ENCODE data around the gene SPON1.
"Not testable (repeated sequence)": the region's sequence is repeated elsewhere in the genome, so short reads cannot be mapped to it uniquely, and the experiment has no call there.

The SPON1 gene

DNA sequence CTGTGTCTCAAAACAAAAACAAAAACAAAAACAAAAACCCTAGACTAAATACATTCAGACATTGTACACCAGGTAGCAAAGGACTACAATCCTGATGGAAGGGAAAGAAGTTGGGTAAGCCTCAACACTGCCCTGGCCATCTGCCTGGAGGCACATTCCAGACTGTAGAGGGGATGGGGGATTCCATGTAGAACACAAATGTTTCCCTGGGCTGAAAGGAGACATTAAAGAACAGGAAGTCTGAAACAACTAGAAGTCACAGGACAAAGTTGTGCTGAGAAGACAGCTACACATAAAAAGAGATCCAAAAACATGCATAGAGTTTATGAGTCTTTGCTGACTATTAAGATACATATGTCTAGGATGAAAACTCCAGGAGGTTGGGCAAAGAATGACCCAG is 312.6 kb downstream of the SPON1 start:
- TF ChIP-seq FOXK2 (IDR thresholded peaks at IDR 0.05) (no peak), FOXM1 (IDR thresholded peaks at IDR 0.05; ENCODE audit: borderline replicate concordance) (no peak), HDGF (IDR thresholded peaks at IDR 0.05; ENCODE audit: borderline replicate concordance) (no peak), NFRKB (IDR thresholded peaks at IDR 0.05) (no peak), CTBP1 (IDR thresholded peaks at IDR 0.05; ENCODE audit: borderline replicate concordance) (no peak), LEF1 (IDR thresholded peaks at IDR 0.05; ENCODE audit: borderline replicate concordance) (no peak), L3MBTL2 (conservative IDR thresholded peaks at IDR 0.05) (no peak)
- no peak for DNase-seq (ENCODE audit: extremely low spot score)
- ChIA-PET CTCF (interaction anchor here (0.7 kb wide), 1 partner anchor 25 kb away, joined by 3 read pairs; no protein-coding TSS in a partner anchor), POLR2A (no interaction called here)

DNA sequence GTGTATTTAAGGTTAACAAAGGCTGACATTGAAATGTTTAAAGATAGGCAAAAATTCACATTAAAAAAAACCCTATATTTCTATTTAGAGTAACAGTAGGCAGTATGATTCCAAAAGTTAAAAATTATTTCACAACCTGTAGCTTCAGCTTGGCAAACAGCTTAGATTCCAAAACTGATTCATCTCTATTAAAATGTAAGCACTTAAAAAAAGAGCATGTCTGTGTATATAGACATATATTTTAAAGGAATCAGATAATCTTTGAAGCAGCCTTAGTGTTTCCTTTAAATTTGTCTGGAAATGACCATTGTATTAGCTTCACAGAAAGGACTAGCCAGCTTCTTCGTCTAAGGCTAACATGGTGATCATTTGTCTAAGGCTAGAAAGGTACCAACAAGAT is 316.3 kb downstream of the SPON1 start:
- CTCF ChIA-PET; POLR2A ChIA-PET; DNase-seq (ENCODE audit: extremely low spot score): not testable (repeated sequence)

DNA sequence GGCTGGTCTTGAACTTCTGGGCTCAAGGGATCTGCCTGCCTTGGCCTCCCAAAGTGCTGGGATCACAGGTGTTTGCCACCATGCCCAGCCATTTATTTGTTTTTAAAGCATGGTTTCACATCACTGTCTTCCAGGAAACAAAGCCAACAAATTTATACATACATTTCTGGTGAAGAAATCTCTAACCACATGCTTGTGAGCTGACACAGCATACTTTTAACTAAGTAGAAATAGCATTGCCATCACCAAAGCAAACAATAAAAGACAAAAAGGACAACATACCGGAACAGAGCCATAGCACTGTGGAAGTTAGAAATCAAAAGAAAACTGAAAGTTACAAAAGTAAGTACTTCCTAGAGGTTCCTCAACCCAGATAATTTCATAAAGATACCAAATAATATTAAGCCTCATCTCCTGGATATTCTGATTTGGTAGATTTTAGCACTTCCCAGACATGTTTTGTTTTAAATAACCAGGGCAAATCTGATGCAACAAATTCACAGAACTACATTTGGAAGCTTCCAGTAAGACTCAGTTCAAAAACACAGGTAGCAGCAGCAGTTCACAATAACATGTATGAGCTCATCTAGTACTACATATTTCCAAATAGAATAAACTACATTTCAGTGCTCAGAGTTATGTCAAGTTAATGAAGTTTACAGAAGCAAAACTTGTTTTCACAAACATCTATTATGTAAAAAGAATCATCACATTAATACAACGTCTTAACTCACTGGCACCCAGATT is 325.8 kb downstream of the SPON1 start:
- POLR2A ChIA-PET, result no interaction called here
- TF ChIP-seq L3MBTL2 (conservative IDR thresholded peaks at IDR 0.05) (no peak), NFRKB (IDR thresholded peaks at IDR 0.05) (no peak), HDGF (IDR thresholded peaks at IDR 0.05; ENCODE audit: borderline replicate concordance) (no peak), SP1 (IDR thresholded peaks at IDR 0.05) (no peak), ELF4 (IDR thresholded peaks at IDR 0.05) (no peak), ZNF384 (IDR thresholded peaks at IDR 0.05) (no peak), BHLHE40 (IDR thresholded peaks at IDR 0.05; ENCODE audit: borderline replicate concordance) (no peak)
- TF ChIP-seq, protein P1, sequence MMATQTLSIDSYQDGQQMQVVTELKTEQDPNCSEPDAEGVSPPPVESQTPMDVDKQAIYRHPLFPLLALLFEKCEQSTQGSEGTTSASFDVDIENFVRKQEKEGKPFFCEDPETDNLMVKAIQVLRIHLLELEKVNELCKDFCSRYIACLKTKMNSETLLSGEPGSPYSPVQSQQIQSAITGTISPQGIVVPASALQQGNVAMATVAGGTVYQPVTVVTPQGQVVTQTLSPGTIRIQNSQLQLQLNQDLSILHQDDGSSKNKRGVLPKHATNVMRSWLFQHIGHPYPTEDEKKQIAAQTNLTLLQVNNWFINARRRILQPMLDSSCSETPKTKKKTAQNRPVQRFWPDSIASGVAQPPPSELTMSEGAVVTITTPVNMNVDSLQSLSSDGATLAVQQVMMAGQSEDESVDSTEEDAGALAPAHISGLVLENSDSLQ (IDR thresholded peaks at IDR 0.05), result no peak
- CTCF ChIA-PET, result no interaction called here
- DNase-seq (ENCODE audit: extremely low spot score), result no peak

DNA sequence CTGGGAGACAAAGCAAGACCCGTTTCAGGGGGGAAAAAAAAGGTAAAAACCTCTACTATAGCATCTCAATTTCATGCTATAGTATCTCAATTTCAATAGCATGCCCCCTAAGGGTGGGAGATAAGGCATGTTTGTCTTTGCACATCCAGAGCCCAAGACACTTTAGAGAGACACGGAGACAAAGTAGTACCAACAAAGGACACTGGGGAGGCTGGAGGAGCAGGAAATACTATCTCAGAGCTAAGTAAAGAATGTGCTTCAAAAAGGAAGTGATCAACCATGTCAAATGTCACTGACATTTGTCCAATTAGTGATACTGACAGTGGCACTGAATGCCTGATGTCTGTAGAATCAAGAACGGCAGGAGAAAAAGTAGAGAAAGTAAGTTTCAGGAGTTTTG is 327.9 kb downstream of the SPON1 start:
- CTCF ChIA-PET, result no interaction called here
- POLR2A ChIA-PET, result no interaction called here
- TF ChIP-seq FOXK2 (IDR thresholded peaks at IDR 0.05) (no peak), ELF4 (IDR thresholded peaks at IDR 0.05) (no peak), ZNF384 (IDR thresholded peaks at IDR 0.05) (no peak), BHLHE40 (IDR thresholded peaks at IDR 0.05; ENCODE audit: borderline replicate concordance) (no peak), L3MBTL2 (conservative IDR thresholded peaks at IDR 0.05) (no peak)
- DNase-seq (ENCODE audit: extremely low spot score), result no peak

DNA sequence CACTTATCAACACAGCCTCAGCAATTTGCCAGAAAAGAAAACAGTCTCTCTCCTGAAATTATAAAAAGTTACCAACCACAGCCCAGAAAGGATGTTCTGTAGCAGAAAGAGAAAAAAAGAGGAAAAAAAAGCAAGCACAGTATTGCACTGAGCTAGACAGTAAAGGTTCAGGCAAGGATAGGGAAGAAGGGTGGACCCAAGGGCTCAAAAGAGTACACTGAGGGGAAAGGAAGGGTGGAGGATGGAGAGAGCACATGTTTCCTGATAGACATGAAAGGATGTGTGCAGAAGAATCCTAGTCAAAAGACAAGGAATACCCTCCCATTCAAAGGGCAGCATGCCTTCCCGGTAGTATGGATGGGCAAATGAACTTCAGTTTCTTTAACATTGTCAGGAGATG is 337.4 kb downstream of the SPON1 start:
- DNase-seq (ENCODE audit: extremely low spot score), result no peak
- ChIA-PET POLR2A (interaction anchor here (1.5 kb wide), 1 partner anchor 58 kb away, joined by 3 read pairs; no protein-coding TSS in a partner anchor), CTCF (interaction anchor here (1.1 to 2.5 kb wide), 4 partner anchors 42 to 155 kb away, joined by 3 to 20 read pairs (median 7); no protein-coding TSS in a partner anchor)
- TF ChIP-seq ARNT (IDR thresholded peaks at IDR 0.05) (no peak), ELF4 (IDR thresholded peaks at IDR 0.05) (no peak), L3MBTL2 (conservative IDR thresholded peaks at IDR 0.05) (no peak), TARDBP (IDR thresholded peaks at IDR 0.05) (no peak), FOXM1 (IDR thresholded peaks at IDR 0.05; ENCODE audit: borderline replicate concordance) (no peak), ZNF384 (IDR thresholded peaks at IDR 0.05) (no peak), SP1 (IDR thresholded peaks at IDR 0.05) (no peak), LEF1 (IDR thresholded peaks at IDR 0.05; ENCODE audit: borderline replicate concordance) (no peak), CTBP1 (IDR thresholded peaks at IDR 0.05; ENCODE audit: borderline replicate concordance) (no peak), BHLHE40 (IDR thresholded peaks at IDR 0.05; ENCODE audit: borderline replicate concordance) (no peak), SUZ12 (IDR thresholded peaks at IDR 0.05) (no peak), NFRKB (IDR thresholded peaks at IDR 0.05) (no peak), FOXA1 (IDR thresholded peaks at IDR 0.05) (no peak), HDGF (IDR thresholded peaks at IDR 0.05; ENCODE audit: borderline replicate concordance) (no peak), FOXK2 (IDR thresholded peaks at IDR 0.05) (no peak)
- TF ChIP-seq, protein P1 (IDR thresholded peaks at IDR 0.05), result no peak

DNA sequence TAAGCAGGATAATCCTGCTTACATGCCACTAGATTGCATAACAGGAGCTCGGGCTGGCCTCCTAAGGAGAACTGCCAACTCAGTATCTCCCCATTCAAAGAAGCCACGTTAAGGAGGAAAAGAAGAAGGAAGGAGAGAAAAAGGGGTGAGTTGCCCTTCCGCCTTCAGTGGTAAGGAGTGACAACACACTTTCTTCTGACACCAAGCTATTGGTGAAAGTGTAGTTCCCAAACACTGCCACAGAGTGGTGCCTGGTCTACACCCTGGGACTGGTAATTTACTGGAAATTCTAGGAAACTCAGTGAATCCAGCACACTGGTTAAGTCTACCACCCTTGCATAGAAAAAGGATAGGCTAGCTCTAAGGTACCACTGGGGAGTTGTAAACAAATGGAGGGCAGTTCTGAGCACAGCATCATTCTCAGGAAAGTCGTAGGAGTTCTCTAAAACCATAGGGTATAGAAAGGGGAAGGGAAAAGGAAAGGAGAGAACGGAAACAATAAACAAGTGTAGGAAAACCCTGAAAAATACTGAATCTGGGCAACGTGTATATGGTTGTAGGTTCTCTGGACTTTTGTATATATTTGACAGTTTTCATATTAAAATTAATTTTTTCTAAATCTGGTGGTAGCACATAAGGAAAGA is 338.3 kb downstream of the SPON1 start:
- POLR2A ChIA-PET, result interaction anchor here (0.8 to 1.5 kb wide), 2 partner anchors 57 to 199 kb away, joined by 3 to 4 read pairs; partner anchors contain the start of gene COPB1
- CTCF ChIA-PET, result interaction anchor here (1.0 to 2.5 kb wide), 6 partner anchors 19 to 154 kb away, joined by 3 to 20 read pairs (median 4); no protein-coding TSS in a partner anchor
- TF ChIP-seq ELF4 (IDR thresholded peaks at IDR 0.05) (no peak), BHLHE40 (IDR thresholded peaks at IDR 0.05; ENCODE audit: borderline replicate concordance) (no peak), SUZ12 (IDR thresholded peaks at IDR 0.05) (no peak), HDGF (IDR thresholded peaks at IDR 0.05; ENCODE audit: borderline replicate concordance) (no peak), LEF1 (IDR thresholded peaks at IDR 0.05; ENCODE audit: borderline replicate concordance) (no peak), FOXA1 (IDR thresholded peaks at IDR 0.05) (no peak), ZNF384 (IDR thresholded peaks at IDR 0.05) (no peak), FOXM1 (IDR thresholded peaks at IDR 0.05; ENCODE audit: borderline replicate concordance) (no peak), NFRKB (IDR thresholded peaks at IDR 0.05) (no peak), CTBP1 (IDR thresholded peaks at IDR 0.05; ENCODE audit: borderline replicate concordance) (no peak), FOXK2 (IDR thresholded peaks at IDR 0.05) (no peak), SP1 (IDR thresholded peaks at IDR 0.05) (no peak), TARDBP (IDR thresholded peaks at IDR 0.05) (no peak)
- TF ChIP-seq, protein P1 (IDR thresholded peaks at IDR 0.05), result no peak
- peak; percentile 72 for DNase-seq (ENCODE audit: extremely low spot score)
